GM18505 (cell line): ENCODE results near the gene IGFBP6.
"Not testable (repeated sequence)": the region's sequence is repeated elsewhere in the genome, so short reads cannot be mapped to it uniquely, and the experiment has no call there.

Experiments
- ATAC-seq: cut with Tn5 transposase; IDR thresholded peaks from one replicate; pipeline ENCODE4 v1.9.1; 2021; ENCODE audit not compliant: unreplicated experiment
- POLR2A ChIP-seq: IDR thresholded peaks from 4 replicates; pipeline ENCODE4 v1.6.1; 2011; ENCODE audit warnings: borderline replicate concordance; ENCODE audit not compliant: insufficient read depth, insufficient read length; ENCODE audit errors: extremely low read depth

IGFBP6 gene

DNA sequence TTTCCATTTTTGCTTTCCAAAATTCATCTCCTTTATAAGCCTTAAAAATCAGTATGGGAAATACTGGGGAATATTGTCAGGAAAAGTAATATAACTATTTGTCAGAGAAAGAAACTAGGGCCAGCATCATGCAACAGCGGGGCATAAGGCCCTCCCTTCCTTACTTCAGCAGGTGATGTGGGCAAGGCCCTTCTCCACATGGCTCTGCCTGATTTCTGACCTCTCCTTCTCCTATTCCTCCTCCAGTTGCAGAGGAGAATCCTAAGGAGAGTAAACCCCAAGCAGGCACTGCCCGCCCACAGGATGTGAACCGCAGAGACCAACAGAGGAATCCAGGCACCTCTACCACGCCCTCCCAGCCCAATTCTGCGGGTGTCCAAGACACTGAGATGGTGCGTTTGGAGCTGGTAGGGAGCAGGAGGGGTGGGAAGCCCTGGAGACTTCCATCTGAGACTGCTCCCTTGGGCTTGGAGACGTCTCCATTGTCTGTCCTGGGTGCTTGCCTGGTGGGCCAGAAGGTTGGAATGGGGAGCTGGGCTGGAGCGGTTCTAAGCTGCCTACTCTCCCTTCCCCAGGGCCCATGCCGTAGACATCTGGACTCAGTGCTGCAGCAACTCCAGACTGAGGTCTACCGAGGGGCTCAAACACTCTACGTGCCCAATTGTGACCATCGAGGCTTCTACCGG, 3.1 kb downstream of the IGFBP6 start:
- TF ChIP-seq POLR2A: no peak
- no peak for ATAC-seq

DNA sequence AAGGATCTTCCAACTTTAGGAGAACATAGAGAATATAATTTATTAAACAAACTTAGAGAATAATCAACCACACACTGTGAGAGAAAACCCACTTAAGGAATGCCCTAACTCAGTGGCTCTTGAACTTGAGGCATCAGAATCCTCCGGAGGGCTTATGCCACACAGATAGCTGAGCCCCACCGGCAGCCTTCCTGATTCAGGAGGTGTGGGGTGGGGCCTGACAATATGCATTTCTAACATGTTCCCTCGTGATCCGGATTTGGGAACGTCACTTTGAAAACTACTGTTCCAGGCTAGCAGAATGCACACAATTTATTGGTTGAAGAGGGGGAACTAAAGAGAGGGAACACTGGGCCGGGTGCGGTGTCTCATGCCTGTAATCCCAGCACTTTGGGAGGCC, 3.8 kb downstream of the IGFBP6 start:
- ATAC-seq: no peak
- no peak for TF ChIP-seq POLR2A

DNA sequence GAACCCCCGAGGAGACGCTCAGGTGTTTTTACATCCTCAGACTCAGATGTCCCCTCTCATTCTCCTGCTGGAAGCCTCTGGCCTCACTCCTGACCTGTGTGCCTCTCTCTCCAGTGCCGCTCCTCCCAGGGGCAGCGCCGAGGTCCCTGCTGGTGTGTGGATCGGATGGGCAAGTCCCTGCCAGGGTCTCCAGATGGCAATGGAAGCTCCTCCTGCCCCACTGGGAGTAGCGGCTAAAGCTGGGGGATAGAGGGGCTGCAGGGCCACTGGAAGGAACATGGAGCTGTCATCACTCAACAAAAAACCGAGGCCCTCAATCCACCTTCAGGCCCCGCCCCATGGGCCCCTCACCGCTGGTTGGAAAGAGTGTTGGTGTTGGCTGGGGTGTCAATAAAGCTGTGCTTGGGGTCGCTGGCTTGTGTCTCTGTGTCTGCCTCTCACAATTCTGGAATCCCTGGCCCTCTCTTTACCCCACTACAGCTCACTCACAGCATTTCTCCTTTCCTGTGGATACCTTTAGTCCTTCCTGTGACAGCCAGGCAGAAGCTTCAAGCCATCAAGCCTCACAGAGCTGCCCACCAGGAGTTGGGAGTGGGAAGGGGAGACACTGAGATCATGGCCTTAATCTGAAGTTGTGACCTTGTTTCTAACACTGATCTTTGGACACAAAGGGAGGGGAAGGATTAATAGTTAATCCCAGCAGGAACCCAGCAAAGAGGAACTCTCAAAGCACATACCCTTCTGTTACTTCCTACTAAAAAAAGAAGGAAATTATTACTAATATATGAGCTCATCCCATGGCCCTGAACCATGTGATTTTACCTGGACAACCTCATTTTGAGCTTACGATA, 4.7 kb downstream of the IGFBP6 start:
- no peak for TF ChIP-seq POLR2A
- no peak for ATAC-seq

DNA sequence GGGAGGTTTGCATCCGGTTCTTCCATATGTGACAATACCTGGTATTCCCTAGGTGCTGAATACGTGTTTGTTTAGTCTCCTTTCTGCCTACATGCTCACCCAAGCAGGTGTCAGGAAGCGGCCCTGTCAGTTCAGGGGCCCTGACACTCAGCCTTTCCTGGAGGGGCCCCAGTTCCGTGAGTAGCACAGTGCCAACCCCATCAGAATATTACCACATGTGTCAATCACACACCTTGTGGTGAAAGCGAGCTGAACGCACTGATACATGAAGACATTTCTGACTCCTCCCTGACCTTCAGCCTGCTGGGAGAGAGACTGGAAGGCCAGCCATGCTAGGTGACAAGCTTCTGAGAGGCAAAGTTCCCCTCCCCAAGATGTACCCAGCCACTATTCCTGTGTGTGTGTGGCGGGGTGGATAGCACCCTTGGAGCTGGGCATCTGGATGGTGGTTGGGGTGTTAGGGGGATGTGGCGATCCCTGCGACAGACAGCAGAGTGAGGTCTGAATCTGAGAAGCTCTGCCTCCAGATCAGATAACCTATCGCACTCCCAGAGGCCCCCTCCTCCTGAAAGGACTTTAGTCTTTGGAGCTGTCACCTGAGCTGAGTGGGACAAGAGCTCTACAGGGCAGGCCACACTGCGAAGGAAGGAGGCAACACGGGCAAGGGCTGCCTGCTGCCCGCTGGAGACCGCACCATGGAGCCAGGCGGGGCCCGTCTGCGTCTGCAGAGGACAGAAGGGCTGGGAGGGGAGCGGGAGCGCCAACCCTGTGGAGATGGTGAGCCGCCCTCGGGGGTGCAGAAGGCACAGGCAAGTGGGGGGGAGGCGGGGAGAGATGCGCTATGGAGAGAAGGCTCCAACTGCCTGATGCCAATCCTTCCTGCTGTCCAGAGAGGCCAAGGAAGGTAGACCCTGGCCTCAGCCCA, 5.7 kb downstream of the IGFBP6 start, which contains the start of gene SOAT2:
Gene SOAT2 (plus strand): TSS at position 604 of the 925 bp plus-strand sequence. CDS start 92 bp downstream, at position 696.
- TF ChIP-seq POLR2A: no peak
- no peak for ATAC-seq

DNA sequence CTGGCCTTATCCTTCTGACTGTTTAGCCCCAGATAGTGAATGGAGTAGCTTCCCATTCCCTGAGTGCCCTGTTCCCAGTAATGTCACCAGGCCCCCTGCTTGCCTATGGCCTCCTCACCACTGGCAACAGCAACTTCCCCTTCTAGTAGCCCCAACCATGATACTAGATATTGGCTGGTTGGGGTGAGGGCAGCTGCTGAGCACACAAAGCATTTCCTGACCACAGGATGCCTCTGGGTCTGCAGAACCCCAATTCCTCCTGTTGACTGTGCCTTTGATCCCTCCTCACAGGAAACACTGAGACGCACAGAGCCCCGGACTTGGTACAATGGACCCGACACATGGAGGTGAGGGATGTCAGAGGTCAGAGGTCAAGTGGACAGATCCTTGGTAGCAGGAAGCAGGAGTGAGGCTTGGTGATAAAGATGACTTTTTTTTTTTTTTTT, 6.4 kb downstream of the IGFBP6 start:
- ATAC-seq: no peak

DNA sequence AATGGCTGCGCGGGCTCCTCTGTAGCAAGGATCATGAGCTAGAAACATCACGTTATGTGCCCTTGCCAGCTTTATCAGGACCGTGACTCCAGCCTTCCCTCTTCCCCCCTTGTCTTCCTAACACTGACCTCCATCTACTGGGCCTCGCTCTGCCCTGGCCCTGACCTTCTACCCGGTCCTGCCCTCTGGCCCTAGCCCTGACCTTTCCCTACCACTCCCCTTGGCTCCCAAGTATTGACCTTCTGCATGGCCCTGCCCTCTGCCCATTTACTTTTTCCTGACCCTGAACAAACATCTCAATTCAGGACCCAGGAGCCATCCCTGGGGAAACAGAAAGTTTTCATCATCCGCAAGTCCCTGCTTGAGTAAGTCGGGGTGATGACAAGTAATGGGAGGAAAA, 7.8 kb downstream of the IGFBP6 start:
- no peak for TF ChIP-seq POLR2A
- ATAC-seq: no peak

More for the DNA sequence above, 6.4 kb downstream of the IGFBP6 start:
- TF ChIP-seq POLR2A: no peak

DNA sequence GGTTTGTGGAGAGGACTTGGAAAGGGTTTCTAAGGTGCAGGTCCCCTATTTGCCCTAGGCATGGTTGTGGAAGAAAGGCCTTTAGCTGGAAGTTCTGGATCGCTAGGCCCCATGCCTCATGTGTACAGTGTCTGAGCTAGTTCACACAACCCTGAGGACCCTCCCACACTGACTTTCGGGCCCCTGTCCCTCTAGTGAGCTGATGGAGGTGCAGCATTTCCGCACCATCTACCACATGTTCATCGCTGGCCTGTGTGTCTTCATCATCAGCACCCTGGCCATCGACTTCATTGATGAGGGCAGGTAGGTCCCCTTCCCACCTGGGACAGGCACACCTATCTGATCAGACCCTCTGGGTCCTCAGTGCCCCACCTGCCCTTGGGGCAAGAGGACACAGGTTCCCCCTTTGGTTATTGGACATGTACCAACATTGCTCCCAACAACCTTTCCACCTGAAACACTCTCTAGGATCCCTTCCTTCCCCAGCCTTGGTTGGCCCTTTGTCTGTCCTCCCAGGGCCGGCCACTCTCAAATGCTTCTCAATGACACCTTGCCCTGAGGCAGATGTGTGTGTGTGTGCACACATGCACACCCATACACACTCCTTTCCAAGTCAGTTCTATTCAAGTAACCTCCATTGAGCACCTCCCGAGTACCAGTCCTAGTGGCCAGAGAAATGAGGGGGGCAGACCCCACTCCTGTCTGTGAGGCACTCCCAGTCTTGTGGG, 8.4 kb downstream of the IGFBP6 start:
- TF ChIP-seq POLR2A: no peak
- no peak for ATAC-seq

DNA sequence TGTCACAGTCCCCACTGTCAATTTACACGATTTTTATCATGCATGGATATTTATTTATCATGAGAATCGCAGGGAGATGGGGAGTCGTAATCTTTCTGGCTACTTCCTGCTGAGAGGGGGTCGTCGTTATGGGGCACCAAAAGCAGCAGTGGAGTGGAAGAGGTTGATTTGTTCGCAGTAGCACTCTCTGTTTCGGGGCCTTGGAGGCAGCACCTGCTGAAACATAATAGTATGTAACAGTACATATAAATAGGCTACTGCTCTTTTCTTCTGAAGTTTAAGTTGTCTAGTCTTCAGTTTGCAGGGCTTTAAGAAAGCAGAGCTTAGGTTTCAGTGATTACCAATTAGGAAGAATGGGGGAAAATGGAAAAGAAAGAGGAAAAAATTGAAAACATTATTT, 9.7 kb downstream of the IGFBP6 start:
- TF ChIP-seq POLR2A: no peak
- no peak for ATAC-seq

DNA sequence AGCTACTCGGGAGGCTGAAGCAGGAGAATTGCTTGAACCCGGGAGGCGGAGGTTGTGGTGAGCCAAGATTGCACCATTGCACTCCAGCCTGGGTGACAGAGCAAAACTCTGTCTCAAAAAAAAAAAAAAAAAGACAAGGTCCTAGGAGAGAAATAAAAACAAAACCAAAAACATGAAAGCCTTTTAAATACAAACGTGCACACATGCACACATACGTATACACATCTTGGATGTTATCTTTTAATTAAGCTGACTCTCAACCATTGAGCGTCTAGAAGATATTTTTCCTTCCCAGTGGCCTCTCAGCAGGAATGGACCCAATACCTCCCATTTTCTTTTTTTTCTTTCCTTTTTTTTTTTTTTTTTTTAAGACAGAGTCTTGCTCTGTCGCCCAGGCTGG, 15.0 kb downstream of the IGFBP6 start:
- ATAC-seq: not testable (repeated sequence)

DNA sequence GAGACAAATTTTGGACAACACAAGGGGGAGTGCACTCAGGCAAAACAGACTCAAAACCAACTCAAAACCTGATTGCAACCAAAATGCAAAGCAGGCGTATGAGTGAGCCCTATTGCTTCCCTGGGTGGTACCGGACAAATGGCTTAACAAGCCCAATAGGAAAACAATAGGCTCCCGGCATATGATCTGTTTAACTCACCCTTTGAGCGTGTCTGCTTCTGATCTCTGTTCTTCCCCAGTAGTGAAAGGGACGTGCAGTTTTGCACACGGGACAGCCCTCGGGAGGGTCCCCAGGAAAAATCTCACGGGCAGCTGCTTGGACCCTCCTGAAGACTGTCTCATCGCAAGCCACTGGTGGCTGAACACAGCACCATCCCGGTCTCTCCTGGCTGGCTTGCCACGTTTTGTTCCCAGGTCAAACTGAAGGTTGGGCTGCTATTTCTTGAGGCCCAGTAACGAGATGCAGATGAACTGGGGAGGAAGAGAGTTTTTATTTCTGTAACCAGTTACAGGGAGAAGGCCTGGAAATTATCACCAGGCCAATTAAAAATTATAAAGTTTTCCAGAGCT, 15.8 kb downstream of the IGFBP6 start:
- no peak for TF ChIP-seq POLR2A
- ATAC-seq: no peak

DNA sequence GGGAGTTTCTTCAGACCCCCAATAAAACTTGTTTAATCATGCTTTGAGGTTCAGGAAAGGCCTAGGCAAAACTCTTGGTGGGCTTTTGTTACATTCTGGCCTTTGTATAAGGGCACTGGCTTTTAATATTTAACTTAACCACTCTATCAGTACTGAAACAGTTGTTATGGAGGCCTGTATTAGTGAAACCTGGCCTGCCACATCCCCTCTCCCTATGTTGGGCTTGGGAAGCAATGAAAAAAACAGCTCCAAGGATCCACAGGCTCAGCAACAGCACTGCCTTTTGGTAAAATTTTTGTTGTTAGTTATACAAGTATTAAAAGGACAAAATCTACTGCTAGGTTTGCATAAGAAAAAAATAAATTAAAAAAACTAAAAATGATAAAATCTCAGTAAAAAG, 16.5 kb downstream of the IGFBP6 start:
- ATAC-seq: no peak
- TF ChIP-seq POLR2A: no peak
